Right lobe of liver (tissue), 4 donors: ENCODE results near the gene PGP.

ENCODE experiments used
- POLR2A ChIP-seq: fragments of 450-650 bp; IDR thresholded peaks from one replicate; pipeline ENCODE4 v1.6.1; 2017; ENCODE audit warnings: antibody characterized with exemption, mild to moderate bottlenecking
- TF ChIP-seq, protein P1 (sequence below), 4 donors: fragments of 200-600 bp in 3 of 4; fragments of 450-650 bp in 1 of 4; IDR thresholded peaks; one replicate each; pipeline versions ENCODE4 v1.5.1 to v1.8.0; 2016 to 2022; ENCODE audit warnings: antibody characterized with exemption in 4 of 4, mild to moderate bottlenecking in 2 of 4
- donor health status: DM: no; HTN: no; CAD: no.
- donor health status: DM: no; HTN: no; CAD: no.
- donor health status: DM: no; HTN: yes; CAD: no.

GRCh38 chr16:2176047-2176446 is 38.6 kb downstream of the PGP start:
- TF ChIP-seq, protein P1, sequence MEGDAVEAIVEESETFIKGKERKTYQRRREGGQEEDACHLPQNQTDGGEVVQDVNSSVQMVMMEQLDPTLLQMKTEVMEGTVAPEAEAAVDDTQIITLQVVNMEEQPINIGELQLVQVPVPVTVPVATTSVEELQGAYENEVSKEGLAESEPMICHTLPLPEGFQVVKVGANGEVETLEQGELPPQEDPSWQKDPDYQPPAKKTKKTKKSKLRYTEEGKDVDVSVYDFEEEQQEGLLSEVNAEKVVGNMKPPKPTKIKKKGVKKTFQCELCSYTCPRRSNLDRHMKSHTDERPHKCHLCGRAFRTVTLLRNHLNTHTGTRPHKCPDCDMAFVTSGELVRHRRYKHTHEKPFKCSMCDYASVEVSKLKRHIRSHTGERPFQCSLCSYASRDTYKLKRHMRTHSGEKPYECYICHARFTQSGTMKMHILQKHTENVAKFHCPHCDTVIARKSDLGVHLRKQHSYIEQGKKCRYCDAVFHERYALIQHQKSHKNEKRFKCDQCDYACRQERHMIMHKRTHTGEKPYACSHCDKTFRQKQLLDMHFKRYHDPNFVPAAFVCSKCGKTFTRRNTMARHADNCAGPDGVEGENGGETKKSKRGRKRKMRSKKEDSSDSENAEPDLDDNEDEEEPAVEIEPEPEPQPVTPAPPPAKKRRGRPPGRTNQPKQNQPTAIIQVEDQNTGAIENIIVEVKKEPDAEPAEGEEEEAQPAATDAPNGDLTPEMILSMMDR (IDR thresholded peaks at IDR 0.05), result no peak
- no peak for TF ChIP-seq POLR2A
